HUES48 (cell line): ENCODE results near the gene TMED9.

Source experiments
- H3K27ac ChIP-seq: one replicate; pipeline ENCODE4 v1.7.0; 2013; ENCODE audit warnings: low read depth, low read length, inconsistent platforms
- H3K27me3 ChIP-seq: 2 replicates; pipeline ENCODE4 v1.6.1; 2013; ENCODE audit warnings: mild to moderate bottlenecking, low read length; ENCODE audit not compliant: control insufficient read depth, insufficient read depth
- H3K36me3 ChIP-seq: 2 replicates; pipeline ENCODE4 v1.6.1; 2013; ENCODE audit warnings: low read length; ENCODE audit not compliant: control insufficient read depth, insufficient read depth
- H3K4me1 ChIP-seq: 2 replicates; pipeline ENCODE4 v1.6.1; 2013; ENCODE audit warnings: mild to moderate bottlenecking, low read length; ENCODE audit not compliant: control insufficient read depth, insufficient read depth
- H3K4me3 ChIP-seq: 2 replicates; pipeline ENCODE4 v1.5.1; 2013; ENCODE audit warnings: mild to moderate bottlenecking, low read depth, low read length
- H3K9ac ChIP-seq: 2 replicates; pipeline ENCODE4 v1.6.1; 2013; ENCODE audit warnings: mild to moderate bottlenecking, low read depth, low read length, moderate library complexity
- H3K9me3 ChIP-seq: 2 replicates; pipeline ENCODE4 v1.6.1; 2013; ENCODE audit warnings: low read length; ENCODE audit not compliant: control insufficient read depth, insufficient read depth

Gene TMED9

DNA sequence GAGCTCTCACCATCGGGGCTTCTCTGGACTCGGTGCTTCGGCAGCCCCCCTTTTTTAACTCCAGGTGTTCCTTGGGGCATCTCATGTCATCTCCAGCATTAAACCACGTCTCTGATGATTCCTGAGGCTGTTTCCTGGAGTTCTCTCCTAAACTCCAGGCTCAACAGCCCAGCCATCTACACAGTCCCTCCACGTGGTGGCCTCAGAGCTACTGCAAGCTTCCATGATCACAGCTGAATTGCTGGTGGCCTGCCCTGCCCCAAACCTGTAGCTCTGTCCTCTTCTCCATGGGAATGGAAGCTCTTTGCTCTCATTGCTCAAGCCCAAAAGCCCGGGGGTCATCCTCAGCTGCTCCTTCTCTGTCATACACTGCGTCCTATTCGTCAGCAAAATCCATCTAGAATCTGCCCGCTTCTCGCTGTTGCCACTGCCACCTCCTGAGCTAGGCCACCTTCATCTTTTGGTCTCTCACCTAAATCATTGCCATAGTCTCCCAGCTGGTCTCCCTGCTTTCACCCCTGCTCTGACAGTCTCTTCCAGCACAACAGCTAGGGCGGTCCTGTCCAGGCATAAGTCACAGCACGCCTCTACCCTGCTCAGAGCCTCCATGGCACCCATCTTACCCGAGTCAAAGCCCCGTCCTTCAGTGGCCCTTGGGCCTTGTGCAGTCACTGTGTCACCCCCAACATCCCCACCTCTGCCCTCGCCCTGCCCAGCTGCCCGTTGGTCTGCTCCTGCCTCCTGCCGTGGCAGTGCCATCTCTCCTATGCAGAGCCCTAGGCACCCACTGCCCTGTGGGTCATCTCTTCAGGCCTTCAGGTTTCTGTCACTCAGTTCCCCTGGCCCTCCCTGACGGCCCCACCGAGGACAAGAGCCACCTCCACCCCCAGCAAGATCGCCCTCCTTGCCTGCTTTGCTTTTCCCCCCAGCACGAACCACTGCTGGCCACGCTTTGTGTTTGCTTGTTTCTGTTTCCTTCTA lies 14.4 kb downstream of the TMED9 start:
- Histone ChIP-seq H3K9me3 (no peaks in the 10 kb centered on the region), H3K36me3 (peaks cover 9% of the 10 kb centered on the region; the same call in 1 of the 2 replicates), H3K4me1 (peaks cover 11% of the 10 kb centered on the region), H3K4me3 (no peak overlapping the region), H3K27me3 (no peaks in the 10 kb centered on the region), H3K9ac (no peak overlapping the region), H3K27ac (no peak overlapping the region)

DNA sequence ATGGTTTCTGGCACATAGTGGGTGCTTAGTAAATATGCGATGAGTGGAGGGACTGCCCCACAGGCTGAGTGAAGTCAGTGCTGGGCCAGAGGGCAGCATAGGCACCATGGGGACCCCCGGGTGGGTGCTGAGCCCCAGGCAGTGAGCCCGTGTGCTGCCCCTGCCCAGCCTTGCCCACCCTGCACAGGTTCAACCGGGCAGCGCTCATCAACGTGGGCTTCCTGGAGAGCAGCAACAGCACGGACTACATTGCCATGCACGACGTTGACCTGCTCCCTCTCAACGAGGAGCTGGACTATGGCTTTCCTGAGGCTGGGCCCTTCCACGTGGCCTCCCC lies 15.1 kb downstream of the TMED9 start:
- Histone ChIP-seq H3K9me3 (no peaks in the 10 kb centered on the region), H3K27me3 (no peaks in the 10 kb centered on the region), H3K4me3 (no peak overlapping the region), H3K36me3 (peaks cover 9% of the 10 kb centered on the region; the same call in 1 of the 2 replicates), H3K9ac (no peak overlapping the region), H3K4me1 (peaks cover 11% of the 10 kb centered on the region), H3K27ac (peak overlapping the region; percentile 82)

DNA sequence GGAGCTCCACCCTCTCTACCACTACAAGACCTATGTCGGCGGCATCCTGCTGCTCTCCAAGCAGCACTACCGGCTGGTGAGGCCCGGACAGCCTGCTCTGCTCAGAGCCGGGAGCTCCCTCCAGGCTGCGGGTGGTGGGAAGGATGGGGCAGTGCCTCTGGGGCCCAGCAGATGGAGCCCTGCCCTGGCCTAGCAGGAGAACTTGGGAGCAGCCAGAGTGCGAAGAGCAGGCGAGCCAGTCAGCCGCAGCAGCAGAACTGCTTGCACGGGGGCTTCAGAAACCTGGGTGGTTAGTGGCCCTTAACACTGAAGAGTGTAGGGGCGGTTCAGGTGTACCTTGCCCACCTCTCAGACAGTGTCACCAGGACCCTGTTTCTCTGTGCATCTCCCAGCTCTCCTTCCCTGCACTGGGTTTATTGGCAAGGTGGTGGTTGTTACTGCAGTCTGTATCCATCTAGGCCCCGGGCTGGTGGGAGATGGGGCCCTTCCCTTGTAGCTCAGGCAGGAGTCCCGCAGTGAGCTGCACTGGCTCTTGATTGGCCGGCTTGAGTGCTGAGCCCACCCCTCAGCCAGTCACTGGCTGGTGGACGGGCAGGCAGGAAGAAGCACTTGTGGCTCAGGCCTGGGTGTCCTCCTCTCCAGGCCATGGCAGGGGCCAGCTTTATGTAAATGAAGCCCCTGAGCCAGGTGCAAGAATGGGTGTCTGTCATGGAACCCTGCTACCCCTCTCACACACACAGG lies 15.6 kb downstream of the TMED9 start:
- peak overlapping the region; percentile 82 for H3K27ac ChIP-seq
- peaks cover 9% of the 10 kb centered on the region; the same call in 1 of the 2 replicates for H3K36me3 ChIP-seq
- no peaks in the 10 kb centered on the region for H3K9me3 ChIP-seq
- no peak overlapping the region for H3K9ac ChIP-seq
- peaks cover 11% of the 10 kb centered on the region for H3K4me1 ChIP-seq
- H3K27me3 ChIP-seq, result no peaks in the 10 kb centered on the region
- H3K4me3 ChIP-seq, result no peak overlapping the region

DNA sequence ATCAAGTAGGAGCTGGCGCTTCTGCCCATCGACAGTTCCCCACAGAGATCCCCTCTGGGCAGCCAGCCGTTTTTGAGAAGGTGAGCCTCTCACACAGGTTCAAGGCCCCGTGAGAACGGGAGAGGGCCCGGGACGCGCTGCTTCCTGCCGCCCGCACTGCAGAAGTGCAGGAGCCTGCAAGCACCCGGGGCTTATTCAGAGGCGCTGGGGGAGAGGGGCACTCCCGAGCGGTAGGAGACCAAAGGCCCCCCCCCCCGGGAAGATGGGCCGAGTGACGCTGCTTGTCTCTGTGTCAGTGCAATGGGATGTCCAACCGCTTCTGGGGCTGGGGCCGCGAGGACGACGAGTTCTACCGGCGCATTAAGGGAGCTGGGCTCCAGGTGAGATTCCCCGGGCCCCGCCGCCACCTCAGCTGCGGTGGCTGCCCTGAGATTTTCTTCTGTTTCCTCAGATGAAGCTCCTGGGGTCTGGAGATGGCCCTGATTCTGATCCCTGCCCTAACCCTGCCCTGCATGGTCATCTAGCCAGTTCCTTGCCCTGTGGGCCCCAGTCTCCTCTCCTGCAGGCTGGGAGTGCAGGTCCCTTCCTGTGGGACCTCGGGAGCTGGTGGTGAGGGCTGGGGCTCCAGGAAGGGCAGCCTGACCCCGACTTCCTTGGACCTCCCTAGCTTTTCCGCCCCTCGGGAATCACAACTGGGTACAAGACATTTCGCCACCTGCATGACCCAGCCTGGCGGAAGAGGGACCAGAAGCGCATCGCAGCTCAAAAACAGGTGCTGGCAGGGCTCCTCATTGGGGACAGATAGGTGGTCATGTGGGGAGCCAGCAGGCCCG lies 16.5 kb downstream of the TMED9 start:
- peaks cover 11% of the 10 kb centered on the region for H3K4me1 ChIP-seq
- H3K27me3 ChIP-seq, result no peaks in the 10 kb centered on the region
- H3K4me3 ChIP-seq, result no peak overlapping the region
- no peaks in the 10 kb centered on the region for H3K9me3 ChIP-seq
- no peak overlapping the region for H3K27ac ChIP-seq
- H3K9ac ChIP-seq, result no peak overlapping the region
- H3K36me3 ChIP-seq, result peaks cover 9% of the 10 kb centered on the region; the same call in 1 of the 2 replicates

DNA sequence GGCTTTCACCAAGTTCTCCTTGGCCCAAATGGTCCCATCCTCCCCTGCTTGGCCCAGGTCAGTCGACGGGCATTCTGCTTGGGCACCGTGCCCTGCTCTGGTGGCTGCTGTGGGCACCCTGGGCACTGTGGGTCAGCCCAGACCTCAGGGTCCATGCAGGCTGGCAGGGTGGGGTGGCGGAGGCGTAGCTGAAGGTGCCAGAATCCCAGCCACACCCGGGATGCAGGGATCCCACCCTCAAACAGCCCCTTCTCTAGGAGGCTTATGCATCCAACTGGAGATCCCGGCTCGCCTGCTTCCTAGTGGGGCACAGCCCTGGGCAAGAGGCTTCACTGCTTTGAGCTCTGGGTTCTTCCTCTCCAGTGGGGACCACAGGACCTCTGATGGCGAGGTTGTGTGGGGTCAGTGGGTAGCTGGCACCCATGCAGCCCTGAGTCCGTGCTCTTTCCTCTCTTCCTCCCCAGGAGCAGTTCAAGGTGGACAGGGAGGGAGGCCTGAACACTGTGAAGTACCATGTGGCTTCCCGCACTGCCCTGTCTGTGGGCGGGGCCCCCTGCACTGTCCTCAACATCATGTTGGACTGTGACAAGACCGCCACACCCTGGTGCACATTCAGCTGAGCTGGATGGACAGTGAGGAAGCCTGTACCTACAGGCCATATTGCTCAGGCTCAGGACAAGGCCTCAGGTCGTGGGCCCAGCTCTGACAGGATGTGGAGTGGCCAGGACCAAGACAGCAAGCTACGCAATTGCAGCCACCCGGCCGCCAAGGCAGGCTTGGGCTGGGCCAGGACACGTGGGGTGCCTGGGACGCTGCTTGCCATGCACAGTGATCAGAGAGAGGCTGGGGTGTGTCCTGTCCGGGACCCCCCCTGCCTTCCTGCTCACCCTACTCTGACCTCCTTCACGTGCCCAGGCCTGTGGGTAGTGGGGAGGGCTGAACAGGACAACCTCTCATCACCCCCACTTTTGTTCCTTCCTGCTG lies 17.4 kb downstream of the TMED9 start:
- Histone ChIP-seq H3K27me3 (no peaks in the 10 kb centered on the region), H3K4me1 (peaks cover 11% of the 10 kb centered on the region), H3K27ac (no peak overlapping the region), H3K9ac (no peak overlapping the region), H3K36me3 (peaks cover 9% of the 10 kb centered on the region; the same call in 1 of the 2 replicates), H3K9me3 (no peaks in the 10 kb centered on the region), H3K4me3 (no peak overlapping the region)

DNA sequence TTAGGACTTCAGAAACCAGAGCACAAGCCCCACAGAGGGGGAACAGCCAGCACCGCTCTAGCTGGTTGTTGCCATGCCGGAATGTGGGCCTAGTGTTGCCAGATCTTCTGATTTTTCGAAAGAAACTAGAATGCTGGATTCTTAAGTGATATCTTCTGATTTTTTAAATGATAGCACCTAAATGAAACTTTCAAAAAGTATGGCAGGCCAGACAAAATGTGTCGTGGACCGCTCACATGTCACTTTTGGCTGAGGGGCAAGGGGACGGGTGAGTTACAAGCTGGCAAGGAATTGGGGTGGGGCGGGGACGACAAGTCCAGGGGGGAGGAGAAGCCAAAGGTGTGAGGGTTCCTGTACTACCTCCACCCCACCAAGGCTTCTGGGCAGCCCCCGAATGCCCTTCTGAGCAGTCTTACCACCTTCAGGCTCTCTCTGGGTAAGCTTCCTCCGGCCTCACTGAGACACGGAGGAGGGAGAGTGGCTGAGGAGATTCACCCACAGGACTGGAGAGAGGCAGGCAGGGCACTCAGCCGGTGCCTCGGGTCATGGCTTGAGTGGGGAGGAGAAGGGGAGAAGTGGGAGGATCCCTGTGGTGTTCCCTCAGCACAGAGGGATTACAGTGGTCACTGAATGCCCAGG lies 18.2 kb downstream of the TMED9 start:
- no peaks in the 10 kb centered on the region for H3K27me3 ChIP-seq

DNA sequence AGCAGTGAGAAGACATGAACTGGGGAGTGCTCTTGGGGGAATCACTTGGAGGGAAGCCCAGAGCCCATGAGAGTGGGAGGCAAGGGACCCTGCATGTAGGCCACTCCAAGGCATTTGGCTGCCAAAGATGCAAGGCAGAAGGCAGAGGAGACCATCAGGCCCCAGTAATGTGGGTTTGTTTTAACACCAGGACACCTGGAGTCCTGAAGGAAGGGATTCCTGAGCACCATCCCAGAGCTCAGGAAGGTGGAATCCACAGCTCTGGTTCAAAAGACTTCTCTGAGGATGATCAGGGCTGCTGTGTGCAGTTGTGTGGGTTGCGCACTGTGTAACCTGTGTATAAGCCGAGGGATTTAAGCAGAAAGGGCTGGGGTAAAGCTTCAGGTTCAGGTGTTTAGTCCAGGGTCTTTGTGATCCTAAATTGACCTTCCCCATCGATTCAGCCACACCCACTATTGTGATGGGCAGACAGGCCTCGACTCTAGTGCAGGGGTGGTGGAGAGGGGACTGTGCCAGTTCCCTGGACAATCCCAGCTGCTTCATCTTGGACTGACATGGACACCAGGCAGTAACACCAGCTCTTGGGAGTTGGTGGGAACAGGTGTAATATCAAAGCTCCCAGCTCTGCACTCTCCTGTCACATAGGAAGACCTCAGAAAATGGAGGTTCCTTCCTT lies 18.9 kb downstream of the TMED9 start:
- Histone ChIP-seq H3K9ac (no peak overlapping the region), H3K27ac (no peak overlapping the region), H3K4me3 (no peak overlapping the region), H3K4me1 (peaks cover 11% of the 10 kb centered on the region), H3K36me3 (peaks cover 9% of the 10 kb centered on the region; the same call in 1 of the 2 replicates), H3K27me3 (no peaks in the 10 kb centered on the region), H3K9me3 (no peaks in the 10 kb centered on the region)

More for the DNA sequence above, 18.2 kb downstream of the TMED9 start:
- no peak overlapping the region for H3K27ac ChIP-seq
- H3K9ac ChIP-seq, result no peak overlapping the region
- H3K4me3 ChIP-seq, result no peak overlapping the region
- no peaks in the 10 kb centered on the region for H3K9me3 ChIP-seq
- H3K4me1 ChIP-seq, result peaks cover 11% of the 10 kb centered on the region
- H3K36me3 ChIP-seq, result peaks cover 9% of the 10 kb centered on the region; the same call in 1 of the 2 replicates

DNA sequence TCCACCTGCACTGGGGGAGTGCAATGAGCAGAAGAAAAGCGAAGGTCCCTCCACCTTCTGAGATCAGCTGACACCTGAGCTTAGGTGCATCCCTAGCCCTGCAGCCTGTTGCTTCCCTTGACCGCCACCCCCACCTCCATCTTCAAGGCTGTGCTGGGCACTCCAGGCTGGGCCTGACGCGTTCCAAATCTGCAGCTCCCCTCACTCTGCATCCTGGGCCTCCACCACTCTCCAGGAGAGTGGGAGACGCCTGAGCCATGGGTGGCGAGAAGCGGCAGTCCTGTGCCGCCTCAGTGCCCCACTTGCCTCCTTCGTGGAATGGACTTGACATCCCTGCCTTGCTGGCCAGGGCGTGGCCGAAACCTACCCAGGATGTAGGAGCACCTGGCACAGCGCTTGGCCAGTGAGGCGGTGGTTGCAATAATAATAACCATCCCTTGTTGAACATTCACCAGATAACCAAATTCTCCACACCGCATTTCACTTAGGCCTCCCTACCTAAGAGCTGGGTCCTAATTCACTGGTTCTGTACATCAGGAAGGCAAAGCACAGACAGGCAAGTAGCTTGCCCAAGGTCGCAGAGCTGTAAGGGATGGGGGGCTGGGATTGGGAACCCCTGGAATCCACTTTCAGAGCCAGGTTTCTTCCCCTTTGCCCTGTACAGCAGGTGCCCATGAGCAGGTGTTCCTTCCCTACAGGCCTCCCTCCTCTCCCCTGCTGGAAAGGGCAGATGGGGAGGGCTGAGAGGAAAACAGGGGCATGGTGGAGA lies 19.6 kb downstream of the TMED9 start:
- Histone ChIP-seq H3K36me3 (peaks cover 9% of the 10 kb centered on the region; the same call in 1 of the 2 replicates), H3K27me3 (no peaks in the 10 kb centered on the region), H3K4me1 (peaks cover 11% of the 10 kb centered on the region), H3K9me3 (no peaks in the 10 kb centered on the region), H3K27ac (no peak overlapping the region), H3K9ac (no peak overlapping the region), H3K4me3 (no peak overlapping the region)
